Measurements from ENCODE around the gene MCM9.
A peak's percentile ranks its signal among the peaks of the same experiment; 100 is the strongest.

The MCM9 gene

GRCh38 chr6:118934461-118935330 lies at the start of gene MCM9:
Gene MCM9, minus strand, starts transcription at chr6:118935159. Its CDS starts 3,436 bp downstream, at chr6:118931723.
- peak; percentile 75 for DNase-seq (ENCODE audit: low read depth)

GRCh38 chr6:118984342-118984741 lies 49.4 kb upstream of the MCM9 start:
- DNase-seq (ENCODE audit: low read depth), result no peak

GRCh38 chr6:118982575-118982911 lies 47.6 kb upstream of the MCM9 start:
- no peak for DNase-seq (ENCODE audit: low read depth)

GRCh38 chr6:118981884-118982574 lies 47.1 kb upstream of the MCM9 start:
- no peak for DNase-seq (ENCODE audit: low read depth)

- DNase-seq (ENCODE audit: low read depth), result peak; percentile 88
Observed at GRCh38 chr6:118980063-118980462, 45.1 kb upstream of the MCM9 start.

- DNase-seq (ENCODE audit: low read depth), result no peak
Observed at GRCh38 chr6:118974790-118975189, 39.8 kb upstream of the MCM9 start.

GRCh38 chr6:118971682-118972081 lies 36.7 kb upstream of the MCM9 start:
- DNase-seq (ENCODE audit: low read depth), result no peak

GRCh38 chr6:118970866-118971265 lies 35.9 kb upstream of the MCM9 start:
- no peak for DNase-seq (ENCODE audit: low read depth)

GRCh38 chr6:118968416-118968815 lies 33.5 kb upstream of the MCM9 start:
- DNase-seq (ENCODE audit: low read depth), result peak; percentile 50

- DNase-seq (ENCODE audit: low read depth), result no peak
Observed at GRCh38 chr6:118967239-118967638, 32.3 kb upstream of the MCM9 start.

GRCh38 chr6:118965843-118966370 lies 30.9 kb upstream of the MCM9 start:
- DNase-seq (ENCODE audit: low read depth), result no peak

GRCh38 chr6:118965371-118965770 lies 30.4 kb upstream of the MCM9 start:
- DNase-seq (ENCODE audit: low read depth), result peak; percentile 62

GRCh38 chr6:118963003-118963402 lies 28.0 kb upstream of the MCM9 start:
- peak; percentile 16 for DNase-seq (ENCODE audit: low read depth)

GRCh38 chr6:118959903-118960302 lies 24.9 kb upstream of the MCM9 start:
- no peak for DNase-seq (ENCODE audit: low read depth)

GRCh38 chr6:118953391-118953790 lies 18.4 kb upstream of the MCM9 start:
- no peak for DNase-seq (ENCODE audit: low read depth)

GRCh38 chr6:118952683-118953082 lies 17.7 kb upstream of the MCM9 start:
- no peak for DNase-seq (ENCODE audit: low read depth)

GRCh38 chr6:118945217-118945616 lies 10.3 kb upstream of the MCM9 start:
- no peak for DNase-seq (ENCODE audit: low read depth)

GRCh38 chr6:118940770-118941169 lies 5.8 kb upstream of the MCM9 start:
- DNase-seq (ENCODE audit: low read depth), result no peak

GRCh38 chr6:118939683-118940082 lies 4.7 kb upstream of the MCM9 start:
- no peak for DNase-seq (ENCODE audit: low read depth)

GRCh38 chr6:118935978-118936703 lies 1.2 kb upstream of the MCM9 start:
- DNase-seq (ENCODE audit: low read depth), result no peak

GRCh38 chr6:118935331-118935668 lies 341 bp upstream of the MCM9 start:
- DNase-seq (ENCODE audit: low read depth), result no peak

GRCh38 chr6:118933855-118934460 lies 1.0 kb downstream of the MCM9 start:
- no peak for DNase-seq (ENCODE audit: low read depth)

Data from amniotic epithelial cell (primary cell).